Skeletal muscle satellite cell (primary cell): ENCODE measurements around the gene MYLK.
A peak's percentile ranks its signal among the peaks of the same experiment; 100 is the strongest.
"Not testable (repeated sequence)": the region's sequence is repeated elsewhere in the genome, so short reads cannot be mapped to it uniquely, and the experiment has no call there.

Experiments
- H3K27me3 ChIP-seq: 2 replicates; pipeline ENCODE4 v1.7.0; 2013; ENCODE audit warnings: low read length; ENCODE audit not compliant: control insufficient read depth, insufficient read depth
- H3K36me3 ChIP-seq: 2 replicates; pipeline ENCODE4 v1.7.0; 2013; ENCODE audit warnings: mild to moderate bottlenecking, control low read depth, low read length; ENCODE audit not compliant: insufficient read depth
- H3K4me1 ChIP-seq: 2 replicates; pipeline ENCODE4 v1.7.0; 2013; ENCODE audit warnings: low read length; ENCODE audit not compliant: control insufficient read depth, insufficient read depth
- H3K4me2 ChIP-seq: 2 replicates; pipeline ENCODE4 v1.7.0; 2013; ENCODE audit warnings: mild to moderate bottlenecking, low read length
- H3K4me3 ChIP-seq: 2 replicates; pipeline ENCODE4 v1.7.0; 2013; ENCODE audit warnings: low read length
- H3K9ac ChIP-seq: 2 replicates; pipeline ENCODE4 v1.7.0; 2013; ENCODE audit warnings: mild to moderate bottlenecking, low read depth, low read length, moderate library complexity
- H3K9me3 ChIP-seq: replicated peaks from 2 replicates; pipeline ENCODE4 v1.7.0; 2013; ENCODE audit warnings: mild to moderate bottlenecking, control low read depth, low read length

The MYLK gene

GRCh38 chr3:123725652-123726400 lies 158.3 kb downstream of the MYLK start:
- no peaks in the 10 kb centered on the region for H3K36me3 ChIP-seq
- H3K4me1 ChIP-seq = peaks cover 7% of the 10 kb centered on the region
- no peaks in the 10 kb centered on the region for H3K9me3 ChIP-seq
- H3K4me2 ChIP-seq = no peak overlapping the region
- H3K4me3 ChIP-seq = no peak overlapping the region
- no peaks in the 10 kb centered on the region for H3K27me3 ChIP-seq
- H3K9ac ChIP-seq = no peak overlapping the region

DNA sequence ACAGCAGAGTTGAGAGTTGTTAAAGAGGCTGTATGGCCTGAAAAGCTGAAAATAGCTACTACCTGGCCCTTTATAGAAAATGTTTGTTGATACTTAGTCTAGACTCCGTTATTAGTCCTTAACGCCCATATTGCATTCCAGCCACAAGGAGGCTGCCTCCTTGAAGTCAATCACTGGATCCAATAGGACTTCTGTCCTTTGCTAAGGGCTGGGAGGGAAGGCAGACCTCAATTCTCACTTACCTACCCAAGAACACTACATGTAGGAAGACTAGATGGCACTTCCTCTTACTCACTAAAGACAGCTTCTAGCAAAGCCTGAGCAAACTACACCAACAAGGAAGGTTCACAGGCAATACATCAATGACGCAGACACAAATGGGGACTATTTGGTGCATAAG lies 159.8 kb downstream of the MYLK start:
- H3K4me2 ChIP-seq = no peak overlapping the region
- no peak overlapping the region for H3K4me3 ChIP-seq
- H3K9ac ChIP-seq = no peak overlapping the region
- no peaks in the 10 kb centered on the region for H3K9me3 ChIP-seq
- no peaks in the 10 kb centered on the region for H3K36me3 ChIP-seq
- no peaks in the 10 kb centered on the region for H3K27me3 ChIP-seq
- H3K4me1 ChIP-seq = peaks cover 17% of the 10 kb centered on the region

GRCh38 chr3:123723522-123724168 lies 160.5 kb downstream of the MYLK start:
- H3K36me3 ChIP-seq = no peaks in the 10 kb centered on the region
- no peaks in the 10 kb centered on the region for H3K27me3 ChIP-seq
- no peaks in the 10 kb centered on the region for H3K9me3 ChIP-seq
- H3K4me1 ChIP-seq = peaks cover 23% of the 10 kb centered on the region
- no peak overlapping the region for H3K9ac ChIP-seq
- H3K4me2 ChIP-seq = no peak overlapping the region
- no peak overlapping the region for H3K4me3 ChIP-seq

DNA sequence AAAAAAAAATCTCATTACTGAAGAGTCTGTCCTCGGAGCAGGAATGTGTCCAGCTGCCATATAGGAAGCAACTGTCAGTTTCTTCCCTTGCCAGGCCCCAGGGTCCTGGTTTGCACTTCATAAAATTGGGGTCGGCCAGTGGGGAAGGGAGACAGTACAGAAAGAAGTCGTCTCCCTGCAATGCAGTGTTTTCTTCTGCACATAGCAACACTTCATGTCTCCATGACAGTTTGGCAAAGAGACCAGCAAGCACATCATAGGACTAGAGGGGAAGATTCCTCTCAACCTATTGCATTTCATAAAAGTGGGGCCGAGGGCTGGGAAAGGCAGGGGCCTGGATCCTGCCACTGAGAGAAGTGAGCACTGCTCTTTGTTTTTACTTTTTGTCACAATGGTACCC lies 161.1 kb downstream of the MYLK start:
- H3K9me3 ChIP-seq = no peaks in the 10 kb centered on the region
- H3K27me3 ChIP-seq = no peaks in the 10 kb centered on the region
- H3K4me2 ChIP-seq = no peak overlapping the region
- H3K4me1 ChIP-seq = peaks cover 25% of the 10 kb centered on the region
- H3K9ac ChIP-seq = no peak overlapping the region
- H3K36me3 ChIP-seq = no peaks in the 10 kb centered on the region
- no peak overlapping the region for H3K4me3 ChIP-seq

DNA sequence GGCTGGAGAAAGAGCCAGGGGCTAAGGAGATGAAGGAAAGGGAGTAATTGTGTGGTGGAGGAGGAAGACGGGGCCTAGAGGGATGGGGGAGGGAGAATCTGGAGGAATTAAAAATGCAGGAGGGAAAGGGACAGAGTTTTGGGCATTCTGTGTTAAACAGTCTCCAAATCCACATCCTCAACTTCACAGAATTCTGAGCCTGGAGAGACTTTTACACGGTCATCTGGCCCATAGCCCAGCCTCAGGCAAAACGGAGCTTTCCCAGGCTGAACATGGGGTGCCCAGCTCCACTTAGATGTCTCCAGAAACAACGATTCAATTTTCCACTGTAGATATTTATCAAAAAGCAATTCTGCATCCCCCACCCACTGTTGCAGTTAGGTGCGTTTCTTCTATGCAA lies 161.7 kb downstream of the MYLK start:
- Histone ChIP-seq H3K4me2 (no peak overlapping the region), H3K4me1 (peaks cover 27% of the 10 kb centered on the region), H3K9ac (no peak overlapping the region), H3K36me3 (no peaks in the 10 kb centered on the region), H3K27me3 (no peaks in the 10 kb centered on the region), H3K4me3 (no peak overlapping the region), H3K9me3 (no peaks in the 10 kb centered on the region)

DNA sequence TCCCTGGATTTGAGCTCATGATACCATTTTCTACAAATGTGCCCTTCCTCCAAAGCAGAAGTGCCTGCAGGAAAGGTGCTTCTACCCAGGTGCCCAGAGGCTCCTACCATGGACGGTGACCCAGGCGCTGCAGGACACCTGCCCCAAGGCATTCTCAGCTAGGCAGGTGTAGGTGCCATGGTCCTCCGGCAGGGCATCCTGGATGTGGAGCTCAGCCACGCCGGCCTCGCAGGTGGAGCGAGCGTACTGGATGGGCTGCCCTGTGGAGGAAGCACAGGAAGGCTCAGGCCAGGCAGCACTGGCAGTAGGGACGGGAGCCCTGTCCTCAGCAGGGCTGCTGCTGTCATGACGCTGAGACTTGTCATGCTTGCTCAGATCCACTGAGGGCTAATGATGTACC lies 162.1 kb downstream of the MYLK start:
- Histone ChIP-seq H3K4me2 (no peak overlapping the region), H3K4me3 (no peak overlapping the region), H3K9me3 (no peaks in the 10 kb centered on the region), H3K4me1 (peaks cover 31% of the 10 kb centered on the region), H3K36me3 (no peaks in the 10 kb centered on the region), H3K27me3 (no peaks in the 10 kb centered on the region), H3K9ac (no peak overlapping the region)

- H3K9me3 ChIP-seq, H3K4me3 ChIP-seq, H3K27me3 ChIP-seq, H3K36me3 ChIP-seq, H3K9ac ChIP-seq, H3K4me2 ChIP-seq: not testable (repeated sequence)
- peaks cover 32% of the 10 kb centered on the region for H3K4me1 ChIP-seq
Measured at GRCh38 chr3:123721095-123721689, 162.9 kb downstream of the MYLK start.

DNA sequence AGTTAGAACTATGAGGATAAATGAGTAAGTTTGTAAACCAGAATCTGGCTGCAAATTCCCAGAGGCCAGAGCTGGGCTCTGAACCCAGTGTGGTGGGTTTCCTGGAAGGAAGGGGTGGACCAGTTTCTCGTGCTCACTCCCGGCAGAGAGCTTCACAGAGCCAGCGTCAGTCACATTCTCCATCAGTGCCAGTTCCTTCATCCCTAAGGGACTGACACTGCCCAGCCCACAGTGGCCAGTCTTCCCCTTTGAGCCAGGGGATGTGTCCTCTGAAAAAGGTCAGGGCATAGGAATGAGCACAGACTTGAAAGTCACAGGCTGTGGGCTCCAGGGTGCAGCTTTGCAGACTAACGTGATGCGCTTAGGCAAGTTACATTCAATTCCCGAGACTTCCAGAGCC lies 163.5 kb downstream of the MYLK start:
- H3K9me3 ChIP-seq = no peaks in the 10 kb centered on the region
- H3K27me3 ChIP-seq = no peaks in the 10 kb centered on the region
- H3K9ac ChIP-seq = no peak overlapping the region
- H3K36me3 ChIP-seq = no peaks in the 10 kb centered on the region
- H3K4me1 ChIP-seq = peaks cover 32% of the 10 kb centered on the region
- H3K4me2 ChIP-seq = no peak overlapping the region
- no peak overlapping the region for H3K4me3 ChIP-seq

DNA sequence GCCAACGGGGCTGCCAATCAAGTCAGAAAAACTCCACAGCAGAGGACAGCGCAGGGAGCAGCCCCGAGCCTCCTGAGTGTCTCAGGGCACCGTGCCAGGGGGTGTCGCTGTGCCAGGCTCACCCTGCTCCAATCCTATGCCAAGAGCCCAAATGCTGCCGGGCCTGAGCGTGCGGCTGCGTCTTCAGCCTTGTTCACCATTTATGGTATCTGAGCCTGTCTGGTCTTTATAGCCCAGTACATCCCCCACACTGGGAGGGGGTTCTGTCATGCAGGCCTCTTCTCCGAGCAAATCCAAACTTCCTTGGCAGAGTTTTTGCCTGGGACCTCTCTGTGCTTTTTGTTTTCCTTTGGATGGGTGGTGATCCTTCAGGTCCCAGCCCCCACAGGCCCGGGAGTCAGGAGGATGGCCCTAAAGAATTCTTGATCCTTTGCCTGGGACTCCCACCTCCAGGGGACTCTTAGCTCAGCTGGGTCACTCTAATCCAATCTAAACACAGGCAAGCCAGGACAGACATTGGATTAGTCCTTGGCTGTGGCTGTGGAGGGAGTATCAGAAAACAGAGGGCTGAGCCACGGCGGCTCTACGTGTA lies 164.2 kb downstream of the MYLK start:
- Histone ChIP-seq H3K4me3 (no peak overlapping the region), H3K9me3 (no peaks in the 10 kb centered on the region), H3K9ac (peak overlapping the region; percentile 22), H3K27me3 (no peaks in the 10 kb centered on the region), H3K4me2 (no peak overlapping the region), H3K36me3 (no peaks in the 10 kb centered on the region), H3K4me1 (peaks cover 32% of the 10 kb centered on the region)

DNA sequence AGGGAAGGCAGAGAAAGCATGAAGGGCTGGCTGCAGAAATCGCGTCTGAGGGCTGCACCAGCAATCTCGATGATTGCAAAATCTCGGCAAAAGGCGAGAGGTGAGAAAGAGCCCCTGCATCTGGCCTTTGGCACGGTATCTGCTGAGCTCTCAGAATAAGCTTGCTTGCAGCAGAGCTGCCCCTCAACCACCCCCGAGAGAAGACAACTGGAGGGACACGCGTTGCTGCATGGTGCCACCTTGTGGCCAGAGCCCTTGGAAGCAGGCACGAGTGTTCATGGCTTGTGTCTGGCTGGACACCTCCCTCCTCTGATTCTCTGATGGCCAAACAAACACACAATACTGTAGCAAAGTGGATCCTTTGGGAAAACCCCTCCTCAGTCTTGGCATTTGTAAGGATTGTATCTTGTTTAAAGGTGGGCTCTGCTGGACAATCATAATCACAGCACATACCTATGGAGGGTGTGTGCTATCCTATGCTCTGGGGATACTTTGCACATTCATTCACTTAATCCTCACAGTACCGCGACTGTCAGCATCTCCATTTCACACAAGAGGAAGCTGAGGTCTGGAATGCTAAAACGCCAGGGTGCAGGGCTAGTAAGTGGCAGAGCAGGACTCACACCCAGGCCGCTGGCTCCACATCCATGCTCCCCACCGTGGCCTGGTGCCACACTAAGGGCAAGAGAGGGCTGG lies 164.9 kb downstream of the MYLK start:
- H3K36me3 ChIP-seq, H3K9me3 ChIP-seq, H3K27me3 ChIP-seq, H3K4me3 ChIP-seq, H3K4me2 ChIP-seq: not testable (repeated sequence)
- H3K9ac ChIP-seq = peak overlapping the region; percentile 22
- peaks cover 32% of the 10 kb centered on the region for H3K4me1 ChIP-seq

GRCh38 chr3:123718108-123718507 lies 166.0 kb downstream of the MYLK start:
- no peaks in the 10 kb centered on the region for H3K9me3 ChIP-seq
- no peaks in the 10 kb centered on the region for H3K27me3 ChIP-seq
- no peak overlapping the region for H3K4me2 ChIP-seq
- H3K4me1 ChIP-seq = peaks cover 29% of the 10 kb centered on the region
- no peaks in the 10 kb centered on the region for H3K36me3 ChIP-seq
- H3K9ac ChIP-seq = no peak overlapping the region
- H3K4me3 ChIP-seq = no peak overlapping the region
